WTC11 (cell line): ENCODE results near the gene OPCML. TPM values are rescaled to one million over a fixed set of nuclear protein-coding genes. Genes with fewer than 3 reads are reported as not detected.

Experiments
- ATAC-seq: fragments of 200-7000 bp; cut with Tn5 transposase; 2 replicates; pipeline ENCODE4 v1.10.0; 2021; ENCODE audit warnings: mild to moderate bottlenecking, moderate library complexity
- CTCF ChIA-PET: fragments of 300-600 bp; sonication (Branson Sonifier 250); formaldehyde crosslinking; loops from one replicate; lab custom pipeline; 2021; ENCODE audit warnings: antibody characterized with exemption; lab: Charles Lee
- POLR2A ChIA-PET: fragments of 350-600 bp; sonication (Branson Sonifier 250); formaldehyde crosslinking; loops from one replicate; lab custom pipeline; 2021; ENCODE audit warnings: antibody characterized with exemption; lab: Charles Lee
- DNase-seq: peaks from one replicate; pipeline ENCODE4 v3.0.0; 2021; ENCODE audit warnings: low spot score
- H3K27ac Mint-ChIP-seq: 2 replicates; pipeline ENCODE4 v1.8.0; 2021; ENCODE audit warnings: mixed read lengths
- H3K27me3 Mint-ChIP-seq: 2 replicates; pipeline ENCODE4 v1.8.0; 2021; ENCODE audit warnings: low read depth, mild to moderate bottlenecking, moderate library complexity, mixed read lengths
- H3K36me3 Mint-ChIP-seq: 2 replicates; pipeline ENCODE4 v1.8.0; 2021; ENCODE audit warnings: mixed read lengths
- H3K4me1 Mint-ChIP-seq: 2 replicates; pipeline ENCODE4 v1.8.0; 2022; ENCODE audit warnings: mixed read lengths
- H3K4me3 Mint-ChIP-seq: 2 replicates; pipeline ENCODE4 v1.8.0; 2021; ENCODE audit warnings: mild to moderate bottlenecking, moderate library complexity, mixed read lengths
- H3K9me3 Mint-ChIP-seq: 2 replicates; pipeline ENCODE4 v1.8.0; 2021; ENCODE audit warnings: mixed read lengths
- AFF4 ChIP-seq: sonication (generic); formaldehyde crosslinking; IDR thresholded peaks from 2 replicates; pipeline ENCODE4 v1.8.1; 2023; ENCODE audit warnings: mild to moderate bottlenecking, missing genetic modification reagents, borderline replicate concordance
- CBFB ChIP-seq: sonication (generic); formaldehyde crosslinking; IDR thresholded peaks from 2 replicates; pipeline ENCODE4 v1.8.1; 2022; ENCODE audit warnings: mild to moderate bottlenecking, low read depth, missing genetic modification reagents
- E2F1 ChIP-seq: sonication (generic); formaldehyde crosslinking; IDR thresholded peaks from 2 replicates; pipeline ENCODE4 v1.8.0; 2022; ENCODE audit warnings: mild to moderate bottlenecking, missing genetic modification reagents
- ERG ChIP-seq: fragments of 250-450 bp; sonication (Bioruptor Pico); IDR thresholded peaks from 2 replicates; pipeline ENCODE4 v1.8.0; 2021; ENCODE audit warnings: mild to moderate bottlenecking
- GRHL2 ChIP-seq: fragments of 250-450 bp; sonication (Bioruptor Pico); IDR thresholded peaks from 2 replicates; pipeline ENCODE4 v1.8.0; 2022; ENCODE audit warnings: mild to moderate bottlenecking, moderate library complexity; ENCODE audit not compliant: insufficient replicate concordance, severe bottlenecking
- GTF2I ChIP-seq: fragments of 250-450 bp; sonication (Bioruptor Pico); conservative IDR thresholded peaks from 2 replicates; pipeline ENCODE4 v1.4.0; 2021; ENCODE audit warnings: mild to moderate bottlenecking
- IRF2 ChIP-seq: sonication (generic); formaldehyde crosslinking; IDR thresholded peaks from 2 replicates; pipeline ENCODE4 v1.8.0; 2022; ENCODE audit warnings: low read depth, missing genetic modification reagents, borderline replicate concordance
- JUN ChIP-seq: sonication (generic); formaldehyde crosslinking; IDR thresholded peaks from 2 replicates; pipeline ENCODE4 v1.8.0; 2023; ENCODE audit warnings: mild to moderate bottlenecking, missing genetic modification reagents
- MAX ChIP-seq: sonication (generic); formaldehyde crosslinking; IDR thresholded peaks from 2 replicates; pipeline ENCODE4 v1.8.0; 2022; ENCODE audit warnings: mild to moderate bottlenecking, missing genetic modification reagents
- MLX ChIP-seq: sonication (generic); formaldehyde crosslinking; IDR thresholded peaks from 2 replicates; pipeline ENCODE4 v1.8.1; 2023; ENCODE audit warnings: mild to moderate bottlenecking, missing genetic modification reagents, moderate library complexity
- NFATC4 ChIP-seq: fragments of 250-450 bp; sonication (Bioruptor Pico); IDR thresholded peaks from 2 replicates; pipeline ENCODE4 v1.9.0; 2021; ENCODE audit warnings: mild to moderate bottlenecking
- NFE2L1 ChIP-seq: sonication (generic); formaldehyde crosslinking; IDR thresholded peaks from 2 replicates; pipeline ENCODE4 v1.8.1; 2023; ENCODE audit warnings: missing genetic modification reagents
- NFYB ChIP-seq: sonication (generic); formaldehyde crosslinking; conservative IDR thresholded peaks from 2 replicates; pipeline ENCODE4 v1.8.0; 2022; ENCODE audit warnings: low read depth, missing genetic modification reagents
- NR1H2 ChIP-seq: sonication (generic); formaldehyde crosslinking; IDR thresholded peaks from 2 replicates; pipeline ENCODE4 v1.9.0; 2021; ENCODE audit warnings: mild to moderate bottlenecking, moderate library complexity, missing genetic modification reagents
- RORB ChIP-seq: fragments of 250-450 bp; sonication (Bioruptor Pico); IDR thresholded peaks from 2 replicates; pipeline ENCODE4 v1.9.0; 2021; ENCODE audit warnings: mild to moderate bottlenecking
- SP1 ChIP-seq: sonication (generic); formaldehyde crosslinking; conservative IDR thresholded peaks from 2 replicates; pipeline ENCODE4 v1.8.1; 2022; ENCODE audit warnings: missing genetic modification reagents
- STAT6 ChIP-seq: sonication (generic); formaldehyde crosslinking; conservative IDR thresholded peaks from 2 replicates; pipeline ENCODE4 v1.8.1; 2023; ENCODE audit warnings: mild to moderate bottlenecking, low read depth, missing genetic modification reagents, moderate library complexity
- TCF7 ChIP-seq: sonication (generic); formaldehyde crosslinking; IDR thresholded peaks from 2 replicates; pipeline ENCODE4 v1.8.0; 2022; ENCODE audit warnings: mild to moderate bottlenecking, low read depth, missing genetic modification reagents, moderate library complexity
- TP53 ChIP-seq: sonication (generic); formaldehyde crosslinking; IDR thresholded peaks from 2 replicates; pipeline ENCODE4 v1.8.1; 2023; ENCODE audit warnings: mild to moderate bottlenecking, missing genetic modification reagents
- ZNF396 ChIP-seq: fragments of 250-450 bp; sonication (Bioruptor Pico); IDR thresholded peaks from 2 replicates; pipeline ENCODE4 v1.8.0; 2021; ENCODE audit warnings: mild to moderate bottlenecking, moderate library complexity, borderline replicate concordance
- total RNA-seq: library from RNA; stranded (reverse); gene quantifications from 3 replicates; pipeline ENCODE4 v1.2.3, GENCODE V29; 2021

OPCML gene
- total RNA-seq, 1 experiment from 2014 or later, result 1.5 TPM

- no peak for DNase-seq
- TF ChIP-seq GTF2I (CRISPR knock-in tag), result no peak
- no peak for TF ChIP-seq NFE2L1 (CRISPR knock-in tag)
- TF ChIP-seq GRHL2 (CRISPR knock-in tag), result no peak
- TF ChIP-seq ERG (CRISPR knock-in tag), result no peak
- no peak for TF ChIP-seq E2F1
- no peak for TF ChIP-seq AFF4 (CRISPR knock-in tag)
- TF ChIP-seq MAX, result no peak
- no peak for TF ChIP-seq TP53 (CRISPR knock-in tag)
- TF ChIP-seq JUN (CRISPR knock-in tag), result no peak
- TF ChIP-seq, all 79 proteins: peak for 0
- Mint-ChIP-seq H3K9me3 (no peaks in the 10 kb centered on the region), H3K27ac (0 out of 2 replicates have a peak overlapping the region, but pooled peaks have one; percentile 41), H3K36me3 (no peaks in the 10 kb centered on the region), H3K27me3 (no peaks in the 10 kb centered on the region), H3K4me1 (peaks cover 30% of the 10 kb centered on the region), H3K4me3 (no peak overlapping the region)
- no peak for ATAC-seq
- POLR2A ChIA-PET, result no interaction called here
- CTCF ChIA-PET, result interaction anchor here (1.0 kb wide), 1 partner anchor 8 kb away, joined by 3 read pairs; no protein-coding TSS in a partner anchor
Measured at GRCh38 chr11:132450631-132451030, 1081.7 kb downstream of the OPCML start.

- CTCF ChIA-PET, result interaction anchor here (0.7 to 2.1 kb wide), 7 partner anchors 17 to 616 kb away, joined by 3 to 6 read pairs (median 4); no protein-coding TSS in a partner anchor
- POLR2A ChIA-PET, result no interaction called here
- TF ChIP-seq RORB (CRISPR knock-in tag) (no peak), ZNF396 (CRISPR knock-in tag) (no peak), NFATC4 (CRISPR knock-in tag) (no peak), NR1H2 (no peak), TCF7 (CRISPR knock-in tag) (no peak), MLX (CRISPR knock-in tag) (no peak), NFYB (no peak), IRF2 (CRISPR knock-in tag) (no peak), SP1 (no peak), STAT6 (no peak), CBFB (no peak)
- H3K27me3 Mint-ChIP-seq, result no peaks in the 10 kb centered on the region
- no peak overlapping the region for H3K4me3 Mint-ChIP-seq
- no peaks in the 10 kb centered on the region for H3K36me3 Mint-ChIP-seq
- H3K27ac Mint-ChIP-seq, result no peak overlapping the region
- H3K4me1 Mint-ChIP-seq, result peaks cover 30% of the 10 kb centered on the region
- DNase-seq, result no peak
- H3K9me3 Mint-ChIP-seq, result no peaks in the 10 kb centered on the region
- peak; percentile 72 for ATAC-seq
Measured at GRCh38 chr11:132448334-132448995, 1083.8 kb downstream of the OPCML start.
